ENCODE measurements around the gene TSFM.

The TSFM gene

DNA sequence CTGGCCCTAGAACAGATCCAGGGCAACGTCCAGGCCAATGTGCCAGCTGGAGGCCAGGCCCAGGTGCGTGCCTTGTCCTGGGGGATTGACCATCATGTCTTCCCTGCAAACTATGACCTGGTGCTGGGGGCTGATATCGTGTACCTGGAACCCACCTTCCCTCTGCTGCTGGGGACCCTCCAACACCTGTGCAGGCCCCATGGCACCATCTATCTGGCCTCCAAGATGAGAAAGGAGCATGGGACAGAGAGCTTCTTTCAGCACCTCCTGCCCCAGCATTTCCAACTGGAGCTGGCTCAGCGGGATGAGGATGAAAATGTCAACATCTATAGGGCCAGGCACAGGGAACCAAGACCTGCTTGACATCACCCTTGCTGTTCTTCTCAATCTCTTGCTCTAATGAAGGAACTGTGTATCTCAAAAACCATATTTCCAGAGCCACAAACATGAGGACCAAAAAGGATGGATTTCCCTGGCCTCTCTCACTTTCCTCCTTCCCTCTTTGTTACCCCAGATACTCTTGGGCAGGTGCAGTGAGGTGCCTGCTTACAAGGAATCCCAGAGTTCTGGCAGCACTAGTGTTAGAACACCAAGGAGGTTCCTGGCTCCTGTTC lies 2.2 kb upstream of the TSFM start:
- ATAC-seq: no peak

DNA sequence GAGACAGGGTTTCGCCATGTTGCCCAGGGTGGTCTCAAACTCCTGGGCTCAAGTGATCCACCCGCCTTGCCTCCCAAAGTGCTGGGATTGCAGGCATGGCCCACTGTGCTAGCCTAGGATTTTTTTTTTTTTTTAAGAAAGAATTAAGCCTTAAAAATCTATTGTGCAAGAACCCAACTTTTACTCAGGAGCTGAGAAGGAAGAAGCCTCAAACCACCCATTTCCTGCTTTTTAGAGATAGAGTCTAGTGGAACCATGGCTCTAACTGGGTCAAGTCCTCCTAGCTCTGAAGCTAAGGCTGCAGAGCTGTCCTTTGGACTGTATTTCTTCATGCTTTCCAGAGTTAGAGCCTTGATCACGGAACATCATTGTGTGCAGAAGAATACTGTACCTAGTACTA lies 1.3 kb upstream of the TSFM start:
- no peak for ATAC-seq

DNA sequence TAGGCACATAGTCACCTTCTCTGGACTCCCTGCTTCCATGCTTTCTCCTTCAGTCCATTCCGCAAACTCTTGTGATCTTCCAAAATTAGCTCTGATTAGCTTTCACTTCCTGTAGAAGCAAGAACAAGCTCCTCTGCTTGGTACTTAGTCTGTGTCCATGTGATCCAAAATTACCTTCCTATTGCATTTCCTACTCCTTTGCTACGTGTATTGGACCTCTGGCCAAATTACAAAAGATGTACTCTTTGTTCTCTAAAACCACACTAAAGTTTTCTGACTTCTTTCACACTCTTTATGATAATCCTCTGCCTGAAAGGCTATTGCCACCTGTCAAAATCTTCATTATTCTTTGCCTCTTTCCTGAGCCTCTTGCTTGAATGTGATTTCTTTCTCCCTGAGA lies 786 bp upstream of the TSFM start:
- no peak for ATAC-seq

DNA sequence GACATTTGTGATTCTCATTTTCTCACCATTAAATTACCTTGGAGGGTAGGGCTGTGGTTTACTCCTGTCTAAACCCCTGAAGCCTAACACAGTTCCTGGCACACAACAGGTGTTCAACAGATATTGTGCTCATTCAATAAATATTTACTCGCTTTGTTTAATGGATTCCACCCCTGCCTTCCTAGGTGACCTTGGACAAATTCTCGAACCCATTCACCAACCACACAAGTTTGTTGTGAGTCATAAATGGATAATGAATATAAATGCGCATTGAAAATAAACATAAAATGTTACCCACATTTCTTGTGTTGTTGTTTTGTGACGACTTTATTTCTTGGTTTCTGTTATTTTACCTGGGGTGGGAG lies 362 bp upstream of the TSFM start:
- peak in 1 of 2 donors; percentile 3 for ATAC-seq

DNA sequence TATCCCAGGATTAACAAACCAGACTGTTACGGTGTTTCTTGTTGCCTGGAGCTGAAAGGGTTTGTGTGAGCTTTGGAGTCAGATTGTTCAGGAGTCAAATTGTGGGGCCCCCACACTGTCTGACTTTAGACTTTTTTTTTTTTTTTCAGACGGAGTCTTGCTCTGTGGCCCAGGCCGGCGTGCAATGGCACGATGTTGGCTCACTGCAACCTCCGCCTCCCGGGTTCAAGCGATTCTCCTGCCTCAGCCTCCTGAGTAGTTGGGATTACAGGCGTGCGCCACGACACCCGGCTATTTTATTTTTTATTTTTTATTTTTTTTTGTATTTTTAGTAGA lies 847 bp downstream of the TSFM start:
- no peak for ATAC-seq

DNA sequence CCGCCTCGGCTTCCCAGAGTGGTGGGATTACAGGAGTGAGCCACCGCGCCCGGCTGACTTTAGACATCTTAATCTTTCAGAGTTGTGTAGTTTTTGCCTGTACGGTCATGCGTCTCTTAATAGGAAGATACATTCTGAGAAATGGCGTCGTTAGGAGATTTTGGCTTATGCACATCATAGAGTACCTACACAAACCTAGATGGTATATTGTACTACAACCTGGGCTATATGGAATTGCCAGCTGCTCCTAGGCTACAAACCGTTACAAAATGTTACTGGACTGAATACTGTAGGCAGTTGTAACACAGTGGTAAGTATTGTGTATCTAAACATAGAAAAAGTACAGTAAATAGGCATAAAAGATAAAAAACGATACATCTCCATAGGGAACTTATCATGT lies 1.3 kb downstream of the TSFM start:
- no peak for ATAC-seq

DNA sequence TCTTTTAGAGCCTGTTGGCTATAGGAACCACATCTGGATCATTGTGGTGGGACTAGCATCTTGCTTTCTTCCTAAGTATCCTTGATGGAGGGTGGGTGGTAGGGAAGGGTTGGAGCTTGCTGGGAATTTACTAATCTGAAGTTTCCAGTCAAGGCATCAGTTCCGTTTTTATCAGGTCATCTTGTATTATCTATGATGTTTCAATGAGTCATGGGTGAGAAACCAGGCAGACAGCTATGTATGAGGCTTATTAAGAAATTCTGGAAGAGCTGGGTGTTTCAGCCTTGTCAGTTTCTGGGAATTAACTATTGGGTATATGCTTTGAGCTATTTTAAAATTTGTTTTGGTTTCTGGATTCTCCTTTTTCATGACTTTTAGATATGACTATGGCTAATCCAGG lies 11.3 kb downstream of the TSFM start:
- peak; percentile 25 to 43 for ATAC-seq

DNA sequence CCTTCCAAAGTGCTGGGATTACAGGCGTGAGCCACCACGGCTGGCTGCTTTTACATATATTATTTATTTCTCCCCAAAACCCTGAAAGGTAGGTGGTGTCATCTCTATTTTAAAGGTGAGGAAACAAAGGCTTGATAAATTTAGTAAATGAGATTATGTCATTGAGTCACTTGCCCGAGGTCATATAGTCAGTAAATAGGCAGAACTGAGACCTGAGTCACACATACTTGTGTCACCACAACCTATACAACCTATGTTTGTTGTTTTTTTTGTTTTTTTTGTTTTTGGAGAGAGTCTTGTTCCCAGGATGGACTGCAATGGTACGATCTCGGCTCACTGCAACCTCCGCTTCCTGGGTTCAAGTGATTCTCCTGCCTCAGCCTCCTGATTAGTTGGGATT lies 12.8 kb downstream of the TSFM start:
- peak; percentile 53 to 67 for ATAC-seq

DNA sequence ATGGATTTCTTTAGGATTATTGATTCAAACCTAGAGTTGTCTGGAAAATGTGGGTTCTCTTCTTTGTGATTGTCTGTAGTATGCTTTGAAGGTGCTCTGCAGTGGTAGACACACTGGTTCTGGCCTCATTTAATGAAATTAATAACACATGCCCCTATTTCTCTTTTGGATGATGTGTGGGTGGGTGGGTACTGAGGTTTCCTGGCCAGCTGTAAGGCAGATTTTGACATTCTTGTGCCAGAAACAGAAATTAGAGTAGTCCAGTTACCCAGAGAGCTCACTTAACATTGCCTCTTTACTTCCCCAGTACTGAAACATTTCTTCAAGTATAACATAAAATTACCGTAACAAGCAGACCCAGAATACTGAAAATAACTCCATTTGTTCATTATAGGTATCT lies 14.4 kb downstream of the TSFM start:
- no peak for ATAC-seq

DNA sequence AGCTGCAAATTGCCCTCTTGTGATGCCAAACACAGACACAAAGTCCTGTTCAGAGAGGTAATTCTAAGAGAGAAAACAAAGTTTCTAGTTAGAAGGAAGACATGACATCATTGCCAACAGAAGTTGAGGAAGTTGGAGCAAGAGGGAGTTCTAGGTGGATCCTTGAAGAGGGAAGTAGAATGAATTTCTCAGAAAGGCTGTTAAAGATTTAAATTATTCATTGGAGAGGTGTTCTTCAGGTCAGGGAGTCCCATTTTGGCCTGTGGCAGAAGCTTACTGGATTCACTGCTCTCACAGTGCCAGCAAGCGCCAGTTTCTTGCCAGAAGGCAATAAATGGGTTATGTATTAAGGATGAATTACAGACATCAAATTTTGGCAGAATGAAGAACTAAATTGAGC lies 15.3 kb downstream of the TSFM start:
- no peak for ATAC-seq

DNA sequence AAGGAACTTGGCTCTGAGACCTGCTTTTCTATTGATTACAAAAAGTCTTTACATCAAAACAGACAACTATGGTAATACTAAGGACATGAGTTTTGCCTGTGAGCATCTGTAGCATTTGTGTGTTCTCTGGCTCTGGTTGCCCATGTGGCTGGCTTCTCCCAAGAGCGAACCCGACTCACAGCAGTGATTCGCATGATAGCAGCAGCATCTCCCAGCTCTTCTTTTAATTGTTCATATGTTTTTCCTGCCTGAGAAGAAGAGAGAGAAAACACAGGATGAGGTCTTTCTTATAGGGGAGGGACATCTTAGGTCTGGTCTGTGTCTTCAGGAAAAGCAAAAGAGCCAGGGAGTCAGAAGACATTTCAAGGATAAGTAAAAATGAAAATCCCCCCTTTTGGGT lies 18.4 kb downstream of the TSFM start:
- no peak for ATAC-seq

DNA sequence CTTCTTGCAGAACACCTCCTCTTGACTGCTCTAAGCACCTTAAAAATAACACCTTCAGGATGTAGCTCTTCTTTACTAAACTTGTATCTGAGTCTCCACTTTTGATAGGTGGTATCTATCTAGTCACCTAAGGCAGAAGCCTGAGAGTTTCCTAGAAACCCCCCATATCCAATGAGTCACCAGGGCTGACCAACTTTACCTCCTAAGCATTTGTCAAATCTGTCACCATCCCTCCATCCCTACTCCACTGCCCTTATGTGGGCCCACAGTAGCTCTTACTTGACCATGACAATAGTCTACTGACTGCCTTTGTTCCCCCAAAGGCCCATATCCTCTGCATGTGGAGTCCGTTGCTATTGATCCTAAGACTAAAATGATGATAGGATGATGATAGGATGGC lies 20.0 kb downstream of the TSFM start:
- ATAC-seq: no peak

DNA sequence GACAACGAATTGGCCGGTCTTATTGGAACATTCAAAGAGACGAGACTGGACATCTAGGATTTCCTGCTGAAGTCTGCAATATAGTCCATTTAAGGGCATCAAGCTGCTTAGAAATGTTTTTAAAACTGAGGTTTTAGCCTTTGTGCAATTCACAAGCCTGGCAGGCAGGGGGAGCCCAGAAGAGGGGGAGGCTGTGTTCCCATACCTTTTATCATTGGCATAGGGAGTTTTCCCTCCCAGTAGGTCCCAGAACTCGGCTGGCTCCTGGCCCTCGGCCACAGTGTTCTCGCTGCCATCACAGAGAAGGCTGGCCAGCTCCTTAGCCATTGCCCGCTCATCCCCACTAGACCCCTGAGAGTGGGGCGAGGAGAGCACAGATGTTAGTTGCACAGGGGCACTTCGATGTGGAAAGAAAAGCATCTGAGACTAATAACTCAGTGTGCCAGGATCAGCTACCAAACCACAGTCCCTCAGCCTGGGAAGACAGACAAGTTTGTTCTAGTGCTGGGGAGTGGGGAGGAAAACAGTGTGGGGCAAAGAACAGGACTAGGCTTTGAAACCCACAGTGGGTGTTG lies 20.8 kb downstream of the TSFM start:
- ATAC-seq: no peak

DNA sequence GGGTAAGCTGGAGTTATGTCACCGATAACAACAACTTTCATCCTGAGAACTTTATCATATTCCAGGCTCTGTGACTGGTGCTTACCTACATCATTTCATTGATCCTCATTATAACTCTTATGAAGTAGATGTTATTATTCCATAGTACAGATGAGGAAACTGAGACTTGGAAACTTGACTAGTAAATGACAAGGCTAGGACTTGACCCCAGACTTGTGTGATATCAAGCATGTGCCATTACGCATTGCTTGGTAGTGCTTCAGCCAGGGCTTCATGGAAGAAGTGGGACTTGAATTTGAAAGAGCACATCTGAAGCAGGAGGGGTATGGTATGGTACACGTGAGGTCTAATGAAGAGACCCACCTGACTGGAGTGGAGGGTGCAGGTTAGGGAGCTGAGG lies 24.1 kb downstream of the TSFM start:
- no peak for ATAC-seq

DNA sequence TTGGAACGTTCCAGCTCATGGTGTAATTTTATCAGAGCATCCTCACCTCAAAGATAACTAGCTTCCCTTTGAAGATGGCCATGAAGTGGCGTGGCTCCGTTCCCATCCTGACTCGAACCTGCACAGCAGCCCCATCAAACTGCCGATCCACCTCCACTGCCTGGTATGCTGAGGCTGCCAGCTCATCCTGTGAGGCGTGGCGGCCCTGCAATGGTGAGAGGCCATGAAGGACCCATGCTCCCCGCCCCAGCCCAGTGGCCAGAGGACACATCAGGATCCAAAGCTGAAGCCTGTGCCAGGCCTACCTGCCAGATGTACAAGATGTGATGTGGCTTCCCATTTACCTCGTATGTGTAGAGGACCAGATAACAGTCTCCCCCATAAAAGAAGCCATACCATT lies 24.7 kb downstream of the TSFM start:
- ATAC-seq: no peak

DNA sequence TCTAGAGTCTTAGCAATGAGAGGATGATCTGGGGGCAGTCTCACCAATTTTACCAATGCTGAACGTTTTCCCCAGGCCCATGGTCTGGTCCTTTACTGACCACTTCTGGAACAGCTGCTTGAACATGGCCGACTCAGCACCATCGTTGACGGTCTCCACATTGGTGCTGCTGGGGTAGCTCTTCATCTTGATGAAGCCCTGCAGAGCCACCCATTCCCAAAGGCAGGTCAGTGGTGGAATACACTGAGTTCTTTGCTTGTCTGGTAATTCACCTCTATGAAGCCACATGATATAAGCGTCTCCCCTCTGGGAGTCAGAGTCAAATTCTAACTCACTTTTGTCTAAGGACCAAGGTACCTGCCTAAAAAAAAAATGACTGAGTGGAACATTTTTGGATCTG lies 25.8 kb downstream of the TSFM start:
- ATAC-seq: no peak

DNA sequence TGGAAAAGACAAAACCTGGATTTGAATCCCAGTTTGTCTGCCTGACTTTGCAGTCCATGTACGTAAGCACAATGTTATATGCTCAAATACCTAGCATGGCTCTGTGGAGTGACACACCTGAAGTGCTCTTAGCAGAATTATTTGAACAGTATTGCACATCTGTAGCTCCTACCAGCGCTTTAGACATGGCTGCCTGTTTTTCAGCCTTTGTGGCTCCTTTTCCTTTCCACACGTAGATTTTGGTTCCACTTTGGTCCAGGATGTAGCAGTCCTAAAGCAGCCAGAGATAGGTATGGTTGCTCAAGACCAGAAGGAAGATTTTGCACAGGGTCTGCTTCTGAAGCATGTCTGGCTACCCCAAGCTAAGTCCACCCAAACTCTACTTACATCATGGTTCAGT lies 26.8 kb downstream of the TSFM start:
- ATAC-seq: no peak

DNA sequence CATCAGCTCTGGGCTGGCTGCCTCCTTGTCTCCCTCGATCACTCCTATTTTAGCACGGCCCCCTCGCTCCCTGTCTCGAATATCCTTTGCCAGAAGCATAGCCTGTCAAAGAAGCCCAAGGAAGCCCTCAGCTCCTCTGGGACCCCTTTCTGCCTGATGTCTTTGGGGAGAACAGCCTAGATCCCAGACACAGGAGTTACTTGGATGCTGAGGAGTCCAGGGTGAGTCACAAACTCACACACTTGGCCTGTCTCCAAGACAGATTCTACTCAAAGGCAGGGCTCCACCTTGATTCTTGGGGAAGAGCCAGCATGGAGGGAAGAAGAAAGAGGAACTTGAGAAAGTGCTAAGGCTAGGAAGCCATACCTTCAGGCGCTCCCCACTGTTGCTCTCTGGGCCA lies 27.9 kb downstream of the TSFM start:
- no peak for ATAC-seq

DNA sequence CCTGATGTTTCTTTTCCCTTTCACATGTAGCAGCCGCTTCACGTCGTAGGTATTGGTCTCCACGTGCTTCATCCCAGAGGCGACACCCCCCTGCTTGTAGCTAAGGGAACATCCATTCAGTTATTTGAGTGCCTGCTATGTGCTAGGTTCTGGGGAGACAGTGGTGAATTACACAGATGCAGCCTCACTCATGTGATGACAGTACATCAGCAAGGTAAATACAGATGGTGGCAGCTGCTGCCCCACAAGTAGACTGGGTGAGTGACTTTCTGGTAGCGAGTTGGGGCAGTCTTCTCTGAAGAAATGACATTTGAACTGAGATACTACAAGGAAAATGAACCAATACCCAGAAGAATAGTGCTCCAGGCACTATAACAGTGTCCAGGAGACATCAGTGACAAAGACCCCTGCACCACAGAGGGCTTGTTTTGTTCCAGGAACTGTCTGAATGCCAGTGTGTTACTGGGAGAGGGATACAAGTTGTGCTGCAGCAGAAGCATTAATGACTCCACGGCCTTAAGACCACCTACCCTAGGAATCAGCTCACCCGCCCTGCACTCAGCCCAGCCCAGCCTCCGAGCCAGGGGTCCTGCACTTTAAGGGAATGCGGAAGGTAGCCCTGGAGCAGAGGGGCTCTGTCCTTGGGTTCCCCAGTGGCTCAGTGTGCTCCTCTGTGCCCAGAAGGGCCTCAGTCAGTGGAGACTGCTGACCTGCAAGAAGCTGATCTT lies 28.6 kb downstream of the TSFM start:
- no peak for ATAC-seq

DNA sequence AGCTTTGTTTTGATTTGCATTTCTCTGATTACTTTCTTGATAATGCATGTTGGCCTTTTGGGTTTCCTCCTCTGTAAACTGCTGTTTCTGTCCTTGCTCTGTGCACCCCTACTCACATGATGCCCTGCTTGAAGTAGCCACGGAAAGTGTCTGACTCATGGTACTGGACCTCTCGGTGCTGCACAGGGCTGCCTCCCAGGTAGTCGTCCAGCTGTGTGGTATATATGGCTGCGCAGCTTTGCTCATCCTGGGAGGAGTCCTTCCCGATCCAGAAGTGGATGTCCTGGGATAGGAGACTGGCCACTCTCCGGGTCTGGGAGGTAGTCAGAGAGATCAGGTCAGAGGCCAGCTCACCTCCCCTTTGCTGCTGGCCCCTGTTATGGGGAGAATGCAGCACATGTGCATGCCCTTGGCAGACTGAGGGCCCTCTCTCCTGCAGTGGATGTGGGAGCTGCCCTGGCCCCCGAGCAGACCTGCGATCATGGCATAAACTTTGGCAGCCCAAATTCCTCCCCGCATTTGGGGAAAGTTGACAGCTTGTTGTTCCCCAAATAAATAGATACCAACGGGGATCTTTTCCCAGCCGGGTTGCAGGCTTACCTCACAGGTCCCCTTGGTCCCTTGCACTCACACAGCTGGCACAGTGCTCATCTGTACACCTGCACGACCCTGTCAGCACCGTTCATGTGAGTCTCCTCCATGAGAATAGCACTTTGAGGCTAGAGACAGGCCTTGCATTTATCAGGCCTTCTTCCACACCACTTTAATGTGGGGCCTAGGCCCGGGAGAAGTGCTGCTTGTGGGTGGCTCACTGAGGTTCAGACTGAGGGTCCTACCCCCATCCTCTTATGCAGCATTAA lies 30.8 kb downstream of the TSFM start:
- ATAC-seq: no peak

DNA sequence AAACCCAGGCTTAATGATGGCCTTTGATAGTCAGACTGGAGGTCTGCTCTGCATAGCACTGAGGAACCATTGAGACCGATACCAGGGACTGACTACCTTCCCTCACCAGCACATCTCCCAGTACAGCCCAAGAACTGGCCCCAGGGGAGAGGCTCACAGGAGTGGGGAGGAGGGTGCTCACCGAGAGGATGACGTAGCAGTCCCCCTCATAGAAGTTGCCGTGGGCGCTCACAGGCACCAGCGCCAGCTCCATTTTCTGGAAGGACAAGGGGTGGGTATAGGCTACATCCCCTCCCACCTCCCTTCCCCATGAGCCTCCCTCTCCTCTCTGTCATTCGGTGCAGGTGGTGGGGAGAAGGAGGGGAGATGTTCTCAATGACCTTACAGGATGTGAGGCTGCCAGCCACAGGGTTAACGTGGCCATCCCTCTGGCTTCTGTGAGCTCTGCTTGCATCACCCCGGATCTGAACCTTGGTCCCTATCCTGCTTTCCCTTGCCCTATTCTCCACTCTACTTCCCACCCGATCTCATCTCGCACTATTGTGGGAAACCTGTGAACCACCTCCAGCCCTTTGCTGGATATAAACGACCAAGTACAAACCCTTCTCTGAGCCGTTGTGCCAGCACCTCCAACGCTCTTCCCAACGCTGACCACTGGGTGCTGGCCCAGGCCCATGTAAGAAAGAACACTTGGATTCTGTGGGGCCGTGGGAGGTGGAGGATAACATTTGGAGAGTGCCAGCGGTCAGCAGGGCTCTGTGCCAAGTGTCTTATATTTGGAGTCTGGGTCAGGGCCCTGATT lies 31.6 kb downstream of the TSFM start:
- ATAC-seq: no peak

DNA sequence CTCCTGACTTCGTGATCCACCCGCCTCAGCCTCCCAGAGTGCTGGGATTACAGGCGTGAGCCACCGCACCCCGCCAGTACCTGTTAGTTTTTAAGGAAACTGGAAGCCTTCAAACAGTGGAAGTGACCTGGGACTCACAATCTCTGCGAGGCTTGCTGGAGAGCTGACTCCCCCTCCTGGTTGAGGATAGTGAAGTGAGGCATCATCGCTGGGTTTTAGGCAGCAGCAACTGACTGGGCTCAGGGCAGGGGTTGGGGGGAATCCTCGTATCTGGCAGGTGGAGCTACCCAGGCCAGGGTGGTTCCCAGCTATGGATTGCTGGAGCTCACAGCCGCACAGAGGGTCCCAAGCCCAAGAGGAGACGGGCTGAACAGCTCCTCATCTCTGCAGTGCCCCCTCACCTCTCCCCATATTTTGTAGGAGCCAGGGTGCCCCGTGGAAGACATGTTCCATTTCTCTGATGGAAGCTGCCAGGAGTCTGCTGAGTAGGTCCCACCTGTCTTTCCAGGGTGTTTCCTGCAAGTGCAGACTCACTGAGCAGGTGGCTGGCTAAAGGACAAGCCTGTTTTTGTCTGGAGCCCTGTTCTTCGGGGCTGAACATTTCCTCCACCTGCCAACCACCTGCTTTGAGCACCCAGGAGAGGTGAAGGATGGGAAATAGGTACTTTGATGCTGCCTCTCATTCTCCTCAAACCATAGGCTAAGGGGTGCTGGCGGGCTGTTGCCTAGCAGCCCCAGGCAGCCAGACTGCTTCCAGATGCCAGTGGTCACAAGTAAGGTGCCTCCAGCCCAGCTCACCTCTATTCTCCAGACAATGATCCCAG lies 32.8 kb downstream of the TSFM start:
- peak in 1 of 2 donors; percentile 72 for ATAC-seq

All from activated CD4-positive, CD25-positive, alpha-beta regulatory T cell treated with anti-CD3 and anti-CD28 coated beads, Interleukin-2, amount 50 U/mL, for 24 hours (primary cell).